Activated naive CD8-positive, alpha-beta T cell treated with anti-CD3 and anti-CD28 coated beads, Interleukin-2, amount 10 ng/mL, durations not matched to agents 7 days and 5 days (primary cell): ENCODE measurements around the gene UTS2B. TPM values are rescaled to one million over a fixed set of nuclear protein-coding genes. Genes with fewer than 3 reads are reported as not detected.
A peak's percentile ranks its signal among the peaks of the same experiment; 100 is the strongest.

Source experiments
- ATAC-seq: fragments of 150-1000 bp; cut with Tn5 transposase; one replicate; pipeline ENCODE4 v1.10.0; 2021; ENCODE audit warnings: low read depth, moderate library complexity
- POLR2A ChIA-PET: fragments of 350-600 bp; sonication (Branson Sonifier 250); formaldehyde crosslinking; loops from one replicate; lab custom pipeline; 2021; ENCODE audit warnings: antibody characterized with exemption; lab: Charles Lee
- DNase-seq: peaks from one replicate; pipeline ENCODE4 v3.0.0; 2021
- H3K27ac Mint-ChIP-seq: one replicate; pipeline ENCODE4 v1.8.0; 2022; ENCODE audit warnings: mild to moderate bottlenecking, mixed read lengths
- H3K27me3 Mint-ChIP-seq: one replicate; pipeline ENCODE4 v1.8.0; 2022; ENCODE audit warnings: mild to moderate bottlenecking, moderate library complexity, mixed read lengths
- H3K36me3 Mint-ChIP-seq: one replicate; pipeline ENCODE4 v1.8.0; 2021; ENCODE audit warnings: mild to moderate bottlenecking, mixed read lengths
- H3K4me1 Mint-ChIP-seq: one replicate; pipeline ENCODE4 v1.8.0; 2021; ENCODE audit warnings: mixed read lengths
- H3K4me3 Mint-ChIP-seq: one replicate; pipeline ENCODE4 v1.8.0; 2022; ENCODE audit warnings: mild to moderate bottlenecking, moderate library complexity, mixed read lengths
- H3K9me3 Mint-ChIP-seq: one replicate; pipeline ENCODE4 v1.8.0; 2021; ENCODE audit warnings: mixed read lengths
- total RNA-seq, 2 experiments: library from RNA; stranded (reverse); gene quantifications; one replicate each; pipeline ENCODE4 v1.2.3, GENCODE V29; 2021

UTS2B gene
- total RNA-seq, 2 experiments from 2014 or later, result not detected

DNA sequence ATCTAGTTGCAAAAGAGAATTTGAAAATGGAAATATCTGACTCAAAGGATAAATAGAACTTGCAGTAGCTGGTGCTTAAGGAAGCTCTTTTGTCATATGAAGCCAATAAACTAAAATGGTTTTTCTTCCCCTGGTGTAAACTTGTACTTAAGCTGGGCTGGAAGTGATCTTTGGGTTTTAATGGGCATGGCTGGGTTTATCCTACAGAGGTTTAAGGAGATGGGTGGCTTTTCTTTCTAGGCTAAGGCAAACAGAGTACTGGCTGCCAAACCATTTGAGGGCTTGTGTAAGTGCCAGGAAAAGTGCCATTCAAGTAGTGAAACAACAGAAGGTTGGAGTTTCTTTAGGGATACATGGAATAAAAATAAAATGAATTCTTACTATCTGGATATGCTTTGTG, 12.1 kb upstream of the UTS2B start:
- no peak overlapping the region for H3K4me3 Mint-ChIP-seq
- no peaks in the 10 kb centered on the region for H3K9me3 Mint-ChIP-seq
- H3K4me1 Mint-ChIP-seq, result no peaks in the 10 kb centered on the region
- H3K27ac Mint-ChIP-seq, result no peak overlapping the region
- DNase-seq (no peak), ATAC-seq (no peak)
- POLR2A ChIA-PET, result no interaction called here
- no peaks in the 10 kb centered on the region for H3K36me3 Mint-ChIP-seq
- H3K27me3 Mint-ChIP-seq, result no peaks in the 10 kb centered on the region

GRCh38 chr3:191342006-191342405, 11.7 kb upstream of the UTS2B start:
- POLR2A ChIA-PET, result no interaction called here
- ATAC-seq (no peak), DNase-seq (no peak)
- no peaks in the 10 kb centered on the region for H3K36me3 Mint-ChIP-seq
- no peaks in the 10 kb centered on the region for H3K9me3 Mint-ChIP-seq
- H3K4me1 Mint-ChIP-seq, result no peaks in the 10 kb centered on the region
- no peaks in the 10 kb centered on the region for H3K27me3 Mint-ChIP-seq
- no peak overlapping the region for H3K4me3 Mint-ChIP-seq
- no peak overlapping the region for H3K27ac Mint-ChIP-seq

DNA sequence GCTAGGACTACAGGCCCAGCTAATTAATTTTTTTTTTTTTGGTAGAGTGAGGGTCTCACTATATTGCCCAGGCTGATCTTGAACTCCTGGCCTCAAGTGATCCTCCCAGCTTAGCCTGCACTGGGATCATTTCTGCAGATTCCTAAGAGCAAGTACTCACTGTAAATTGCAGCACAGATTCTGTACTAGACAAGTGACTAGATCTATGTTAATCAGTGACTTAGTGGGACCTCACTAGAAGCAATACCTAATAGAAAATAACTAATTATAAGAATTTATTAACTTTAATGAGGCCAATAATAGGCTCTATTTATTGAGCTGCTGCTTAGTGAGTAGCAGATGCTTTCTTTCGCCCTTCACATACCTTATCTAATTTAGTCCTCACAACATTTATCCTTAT, 10.6 kb upstream of the UTS2B start:
- Mint-ChIP-seq H3K27ac (no peak overlapping the region), H3K36me3 (no peaks in the 10 kb centered on the region), H3K4me3 (no peak overlapping the region), H3K4me1 (no peaks in the 10 kb centered on the region), H3K27me3 (no peaks in the 10 kb centered on the region), H3K9me3 (no peaks in the 10 kb centered on the region)
- ATAC-seq (no peak), DNase-seq (no peak)
- POLR2A ChIA-PET, result no interaction called here

GRCh38 chr3:191340351-191340750, 10.0 kb upstream of the UTS2B start:
- Mint-ChIP-seq H3K27me3 (no peaks in the 10 kb centered on the region), H3K4me3 (no peak overlapping the region), H3K27ac (no peak overlapping the region), H3K9me3 (no peaks in the 10 kb centered on the region), H3K4me1 (no peaks in the 10 kb centered on the region), H3K36me3 (no peaks in the 10 kb centered on the region)
- DNase-seq, result no peak
- POLR2A ChIA-PET, result no interaction called here
- ATAC-seq, result no peak

- H3K27ac Mint-ChIP-seq, result no peak overlapping the region
- no peaks in the 10 kb centered on the region for H3K9me3 Mint-ChIP-seq
- no peak for DNase-seq
- no peak overlapping the region for H3K4me3 Mint-ChIP-seq
- no peaks in the 10 kb centered on the region for H3K27me3 Mint-ChIP-seq
- ATAC-seq, result no peak
- no peaks in the 10 kb centered on the region for H3K36me3 Mint-ChIP-seq
- POLR2A ChIA-PET, result no interaction called here
- H3K4me1 Mint-ChIP-seq, result no peaks in the 10 kb centered on the region
These were observed 9.1 kb upstream of the UTS2B start for GRCh38 chr3:191339316-191339917.

DNA sequence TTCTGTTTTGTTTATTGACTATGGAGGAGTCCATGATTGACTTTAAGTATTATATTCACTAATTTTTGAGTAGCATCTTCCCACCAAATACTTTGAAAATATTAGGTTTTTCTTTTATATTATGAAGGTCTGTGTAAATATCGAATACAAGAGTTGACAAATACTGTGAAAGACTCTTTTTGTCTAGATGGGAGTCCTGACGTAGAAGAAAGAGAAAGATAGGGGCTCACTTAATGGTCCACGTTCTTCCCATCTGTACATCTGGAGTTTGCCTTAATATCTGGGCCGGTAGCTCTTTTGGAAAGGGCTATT, 7.8 kb upstream of the UTS2B start:
- H3K9me3 Mint-ChIP-seq, result no peaks in the 10 kb centered on the region
- no peaks in the 10 kb centered on the region for H3K4me1 Mint-ChIP-seq
- no peak overlapping the region for H3K27ac Mint-ChIP-seq
- H3K27me3 Mint-ChIP-seq, result no peaks in the 10 kb centered on the region
- no peak for DNase-seq
- POLR2A ChIA-PET, result no interaction called here
- H3K36me3 Mint-ChIP-seq, result no peaks in the 10 kb centered on the region
- no peak overlapping the region for H3K4me3 Mint-ChIP-seq
- ATAC-seq, result no peak

GRCh38 chr3:191336833-191337232, 6.5 kb upstream of the UTS2B start:
- POLR2A ChIA-PET, result no interaction called here
- Mint-ChIP-seq H3K36me3 (no peaks in the 10 kb centered on the region), H3K9me3 (no peaks in the 10 kb centered on the region), H3K27me3 (peaks cover 2% of the 10 kb centered on the region), H3K27ac (no peak overlapping the region), H3K4me3 (no peak overlapping the region), H3K4me1 (no peaks in the 10 kb centered on the region)
- DNase-seq (no peak), ATAC-seq (no peak)

DNA sequence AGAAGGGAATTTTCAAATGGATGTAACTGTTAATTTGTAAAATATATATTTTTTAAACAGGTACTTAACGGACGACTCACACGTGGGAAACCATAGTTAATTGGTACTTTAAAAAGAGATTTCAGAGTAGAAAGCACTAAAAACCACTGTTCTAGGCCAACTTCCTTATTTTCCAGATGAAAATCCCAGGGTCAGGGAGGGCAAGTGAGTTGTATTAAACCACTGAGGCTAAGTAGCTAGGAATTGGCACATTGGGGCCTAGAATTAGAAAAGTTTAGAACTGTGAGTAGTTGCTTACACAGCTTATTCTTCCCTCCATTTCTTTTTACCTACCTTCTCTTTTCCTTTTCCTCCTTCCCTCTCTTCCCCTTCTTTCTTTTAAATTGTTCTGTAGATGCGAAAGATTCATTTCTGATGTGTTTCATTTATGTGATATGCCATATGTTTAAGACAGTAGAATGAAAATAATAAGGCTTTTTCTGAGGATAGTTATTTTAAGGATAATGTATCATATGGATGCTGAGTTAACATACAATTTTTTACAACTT, 4.1 kb upstream of the UTS2B start:
- POLR2A ChIA-PET, result no interaction called here
- no peak for ATAC-seq
- H3K36me3 Mint-ChIP-seq, result no peaks in the 10 kb centered on the region
- no peak overlapping the region for H3K27ac Mint-ChIP-seq
- no peak for DNase-seq
- H3K27me3 Mint-ChIP-seq, result peaks cover 16% of the 10 kb centered on the region
- no peaks in the 10 kb centered on the region for H3K4me1 Mint-ChIP-seq
- no peaks in the 10 kb centered on the region for H3K9me3 Mint-ChIP-seq
- no peak overlapping the region for H3K4me3 Mint-ChIP-seq

GRCh38 chr3:191333298-191333880, 3.1 kb upstream of the UTS2B start:
- H3K4me1 Mint-ChIP-seq, result peaks cover 4% of the 10 kb centered on the region
- POLR2A ChIA-PET, result no interaction called here
- H3K4me3 Mint-ChIP-seq, result no peak overlapping the region
- no peak overlapping the region for H3K27ac Mint-ChIP-seq
- H3K36me3 Mint-ChIP-seq, result no peaks in the 10 kb centered on the region
- ATAC-seq (no peak), DNase-seq (no peak)
- peaks cover 2% of the 10 kb centered on the region for H3K9me3 Mint-ChIP-seq
- H3K27me3 Mint-ChIP-seq, result peaks cover 20% of the 10 kb centered on the region

GRCh38 chr3:191331388-191331787, 1.1 kb upstream of the UTS2B start:
- POLR2A ChIA-PET, result no interaction called here
- no peak overlapping the region for H3K27ac Mint-ChIP-seq
- H3K36me3 Mint-ChIP-seq, result no peaks in the 10 kb centered on the region
- peaks cover 25% of the 10 kb centered on the region for H3K27me3 Mint-ChIP-seq
- DNase-seq (no peak), ATAC-seq (no peak)
- H3K4me1 Mint-ChIP-seq, result peaks cover 5% of the 10 kb centered on the region
- H3K9me3 Mint-ChIP-seq, result peaks cover 2% of the 10 kb centered on the region
- no peak overlapping the region for H3K4me3 Mint-ChIP-seq

DNA sequence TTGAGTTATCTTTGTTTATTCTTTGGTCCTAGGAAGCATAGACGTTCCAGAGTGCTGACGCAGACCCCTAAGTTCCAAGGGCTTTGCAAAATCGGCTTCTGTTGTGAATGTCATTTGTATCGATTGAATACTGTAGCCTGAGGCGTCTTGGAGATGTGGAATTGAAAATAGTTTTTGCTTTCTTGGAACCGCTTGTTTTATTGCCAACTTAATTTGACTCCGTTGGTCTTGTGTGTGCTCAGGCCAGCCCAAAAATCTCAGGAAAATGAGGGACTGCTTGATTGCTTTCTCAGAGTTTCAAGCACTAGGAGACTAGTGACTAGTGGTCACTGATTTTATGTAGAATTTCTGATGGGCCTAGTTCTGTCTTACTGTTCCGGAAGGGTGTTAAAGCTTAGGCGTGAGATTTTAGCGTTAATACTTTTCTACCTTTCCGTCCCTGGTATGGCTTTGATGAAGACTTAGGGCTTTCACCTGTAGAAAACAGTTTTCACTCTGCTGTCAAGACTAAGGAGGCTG, 263 bp upstream of the UTS2B start:
- Mint-ChIP-seq H3K9me3 (peaks cover 2% of the 10 kb centered on the region), H3K36me3 (no peaks in the 10 kb centered on the region), H3K27me3 (peaks cover 25% of the 10 kb centered on the region), H3K4me3 (peak overlapping the region; percentile 72), H3K4me1 (peaks cover 5% of the 10 kb centered on the region), H3K27ac (no peak overlapping the region)
- ATAC-seq, result no peak
- DNase-seq, result no peak
- POLR2A ChIA-PET, result no interaction called here

DNA sequence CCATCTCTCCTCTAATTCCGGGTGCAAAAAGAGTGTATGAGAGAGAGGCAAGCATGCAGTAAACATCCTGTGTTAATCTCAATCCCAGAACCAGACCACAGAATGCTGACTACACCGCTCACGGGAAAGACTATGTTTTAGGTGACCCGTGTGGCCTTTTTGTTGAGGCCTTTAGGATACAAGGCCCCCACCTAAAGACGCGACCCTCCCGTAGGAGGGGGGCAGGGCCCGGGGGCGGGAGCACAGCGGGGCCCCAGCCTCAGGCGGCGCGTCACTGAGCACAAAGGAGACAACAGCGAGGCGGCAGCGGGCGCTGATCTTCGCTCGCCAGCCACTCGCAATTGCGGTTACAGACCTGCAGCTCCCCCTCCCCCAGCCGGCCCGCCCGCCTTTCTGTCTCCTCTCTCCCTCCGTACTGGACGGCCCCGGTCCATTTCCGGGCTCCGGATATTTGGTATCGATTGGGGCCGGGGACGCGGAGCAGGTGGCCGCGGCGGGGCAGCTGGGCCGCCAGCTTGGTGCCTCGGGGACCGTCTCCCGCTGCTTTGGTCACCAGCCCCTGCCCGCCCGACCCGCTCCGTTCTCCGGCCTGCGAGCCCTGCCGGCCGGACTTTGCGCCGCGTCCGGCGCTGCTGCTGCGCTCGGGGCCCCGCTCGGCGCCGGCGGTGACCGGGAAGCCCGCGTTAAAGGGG, 1.2 kb downstream of the UTS2B start, which contains the start of gene CCDC50:
CCDC50 (plus strand) TSS at position 433 of the 692 bp plus-strand sequence. CDS start 281 bp downstream, outside the sequence.
- peak; percentile 57 for ATAC-seq

DNA sequence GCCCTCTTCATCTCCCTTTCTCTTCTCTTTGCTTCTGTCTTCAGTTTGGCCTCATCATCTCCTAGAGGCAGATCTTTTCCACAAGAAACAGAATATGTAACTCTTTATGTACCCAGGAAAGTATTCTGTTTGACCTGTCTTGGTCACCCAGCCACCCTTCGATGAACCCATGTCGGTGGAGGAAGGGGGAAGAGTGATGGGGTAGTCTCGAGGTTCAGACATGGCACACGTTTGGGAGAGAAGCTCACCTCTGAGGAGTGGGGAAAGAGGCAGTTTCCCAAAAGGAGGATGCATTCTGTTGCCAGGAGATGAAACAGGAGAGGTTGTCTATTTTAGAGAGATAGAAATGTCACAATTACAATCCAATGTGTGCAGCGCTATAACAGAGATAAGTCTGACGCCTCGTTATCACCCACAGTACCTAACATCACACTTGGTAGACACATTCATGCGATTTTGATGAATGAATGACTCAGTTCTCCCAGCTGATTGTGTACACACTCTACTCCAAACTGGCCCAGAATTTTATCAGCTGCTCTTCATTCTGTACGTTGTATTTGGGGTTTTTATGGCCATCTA, 1.9 kb downstream of the UTS2B start:
- Mint-ChIP-seq H3K27me3 (peaks cover 25% of the 10 kb centered on the region), H3K36me3 (no peaks in the 10 kb centered on the region), H3K4me3 (peak overlapping the region; percentile 53), H3K4me1 (peaks cover 5% of the 10 kb centered on the region), H3K27ac (peak overlapping the region; percentile 60), H3K9me3 (peaks cover 4% of the 10 kb centered on the region)
- no peak for DNase-seq
- no peak for ATAC-seq
- POLR2A ChIA-PET, result no interaction called here

More for the DNA sequence above, 1.2 kb downstream of the UTS2B start, which contains the start of gene CCDC50:
- Mint-ChIP-seq H3K9me3 (peaks cover 2% of the 10 kb centered on the region), H3K27ac (peak within 1 kb of the TSS; percentile 60), H3K4me1 (peaks cover 5% of the 10 kb centered on the region), H3K36me3 (no peaks in the 10 kb centered on the region), H3K4me3 (peak within 1 kb of the TSS; percentile 72), H3K27me3 (peaks cover 25% of the 10 kb centered on the region)
- POLR2A ChIA-PET, result interaction anchor here (0.6 kb wide), 1 partner anchor 72 kb away, joined by 9 read pairs; no protein-coding TSS in a partner anchor
- peak; percentile 51 for DNase-seq
